EL (cell line): ENCODE results near the gene IPO9.
A peak's percentile ranks its signal among the peaks of the same experiment; 100 is the strongest.

Experiments
- DNase-seq: peaks from one replicate; pipeline ENCODE4 v3.0.0-alpha.2; 2016

The IPO9 gene

GRCh38 chr1:201912832-201913231, 83.9 kb downstream of the IPO9 start:
- DNase-seq: peak; percentile 29

- DNase-seq: no peak
These were observed 85.7 kb downstream of the IPO9 start for GRCh38 chr1:201914456-201915235.

GRCh38 chr1:201916649-201917249, 87.8 kb downstream of the IPO9 start:
- DNase-seq: peak; percentile 95

- DNase-seq: peak; percentile 90
These were observed 88.5 kb downstream of the IPO9 start for GRCh38 chr1:201917362-201918033.

- no peak for DNase-seq
These were observed 89.4 kb downstream of the IPO9 start for GRCh38 chr1:201918343-201918742.

- no peak for DNase-seq
These were observed 93.1 kb downstream of the IPO9 start for GRCh38 chr1:201921952-201922558.

GRCh38 chr1:201925301-201925567, 96.3 kb downstream of the IPO9 start:
- no peak for DNase-seq

GRCh38 chr1:201925981-201926645, 97.2 kb downstream of the IPO9 start:
- no peak for DNase-seq

GRCh38 chr1:201928266-201928665, 99.3 kb downstream of the IPO9 start:
- DNase-seq: no peak

- DNase-seq: no peak
These were observed 101.2 kb downstream of the IPO9 start for GRCh38 chr1:201930137-201930536.

- DNase-seq: no peak
These were observed 101.8 kb downstream of the IPO9 start for GRCh38 chr1:201930803-201931202.
